ENCODE data around the gene RNF123. TPM values are rescaled to one million over a fixed set of nuclear protein-coding genes. Genes with fewer than 3 reads are reported as not detected.

The RNF123 gene
- total RNA-seq, 2 donors from 2014 or later = 22.8 to 44.5 TPM

Other genes with a start within 250 kb of the RNF123 start
- 10 to 100 TPM in 1 of 2 donors, 1 to 10 TPM in 1; 7.0 to 12.3 TPM for gene DAG1, start 219.3 kb upstream of the RNF123 start, total RNA-seq
- under 1 TPM; 0.13 to 0.22 TPM for gene BSN, start 135.1 kb upstream of the RNF123 start, total RNA-seq
- 100 to 1,000 TPM in 1 of 2 donors, 10 to 100 TPM in 1; 88.6 to 184 TPM for gene APEH, start 15.2 kb upstream of the RNF123 start, total RNA-seq
- gene MST1, start 83 bp upstream of the RNF123 start, total RNA-seq = 10 to 100 TPM in 1 of 2 donors, 1 to 10 TPM in 1; 8.4 to 28.2 TPM
- under 1 TPM in 1 of 2 donors, not detected in 1; 0.29 TPM for gene AMIGO3, start 30.1 kb downstream of the RNF123 start, total RNA-seq
- 10 to 100 TPM; 22.4 to 38.7 TPM for gene GMPPB, start 34.4 kb downstream of the RNF123 start, total RNA-seq
- gene IP6K1, start 97.0 kb downstream of the RNF123 start, total RNA-seq = 10 to 100 TPM; 26.3 to 37.2 TPM
- gene CDHR4, start 110.3 kb downstream of the RNF123 start, total RNA-seq = under 1 TPM in 1 of 2 donors, not detected in 1; 0.40 TPM
- gene INKA1, start 113.7 kb downstream of the RNF123 start, total RNA-seq = under 1 TPM; 0.26 to 0.32 TPM
- gene UBA7, start 124.4 kb downstream of the RNF123 start, total RNA-seq = 10 to 100 TPM; 68.6 to 94.2 TPM
- 10 to 100 TPM; 19.6 to 24.5 TPM for gene TRAIP, start 167.0 kb downstream of the RNF123 start, total RNA-seq
- under 1 TPM; 0.15 to 0.34 TPM for gene CAMKV, start 180.3 kb downstream of the RNF123 start, total RNA-seq
- under 1 TPM; 0.74 to 0.84 TPM for gene MST1R, start 214.3 kb downstream of the RNF123 start, total RNA-seq
- 10 to 100 TPM in 1 of 2 donors, 1 to 10 TPM in 1; 4.6 to 15.8 TPM for gene MON1A, start 240.3 kb downstream of the RNF123 start, total RNA-seq

Data from activated T-helper 17 cell treated with anti-CD3 and anti-CD28 coated beads, Interleukin-2, amount 50 U/mL, for 72 hours (primary cell).